ENCODE data around the gene TMPRSS4.

- TF ChIP-seq, protein P1, sequence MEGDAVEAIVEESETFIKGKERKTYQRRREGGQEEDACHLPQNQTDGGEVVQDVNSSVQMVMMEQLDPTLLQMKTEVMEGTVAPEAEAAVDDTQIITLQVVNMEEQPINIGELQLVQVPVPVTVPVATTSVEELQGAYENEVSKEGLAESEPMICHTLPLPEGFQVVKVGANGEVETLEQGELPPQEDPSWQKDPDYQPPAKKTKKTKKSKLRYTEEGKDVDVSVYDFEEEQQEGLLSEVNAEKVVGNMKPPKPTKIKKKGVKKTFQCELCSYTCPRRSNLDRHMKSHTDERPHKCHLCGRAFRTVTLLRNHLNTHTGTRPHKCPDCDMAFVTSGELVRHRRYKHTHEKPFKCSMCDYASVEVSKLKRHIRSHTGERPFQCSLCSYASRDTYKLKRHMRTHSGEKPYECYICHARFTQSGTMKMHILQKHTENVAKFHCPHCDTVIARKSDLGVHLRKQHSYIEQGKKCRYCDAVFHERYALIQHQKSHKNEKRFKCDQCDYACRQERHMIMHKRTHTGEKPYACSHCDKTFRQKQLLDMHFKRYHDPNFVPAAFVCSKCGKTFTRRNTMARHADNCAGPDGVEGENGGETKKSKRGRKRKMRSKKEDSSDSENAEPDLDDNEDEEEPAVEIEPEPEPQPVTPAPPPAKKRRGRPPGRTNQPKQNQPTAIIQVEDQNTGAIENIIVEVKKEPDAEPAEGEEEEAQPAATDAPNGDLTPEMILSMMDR (IDR thresholded peaks at IDR 0.05): no peak
- TF ChIP-seq POLR2A (IDR thresholded peaks at IDR 0.05): no peak
These were observed 25.7 kb upstream of the TMPRSS4 start for GRCh38 chr11:118051136-118051610.

All from esophagus squamous epithelium (tissue), 4 donors.